Type B pancreatic cell (in vitro differentiated cells): ENCODE measurements around the gene C22orf15. TPM values are rescaled to one million over a fixed set of nuclear protein-coding genes. Genes with fewer than 3 reads are reported as not detected.

ENCODE experiments used
- DNase-seq: peaks from one replicate; pipeline ENCODE4 v3.0.0; 2021; ENCODE audit warnings: mixed read lengths; ENCODE audit not compliant: unreplicated experiment; ENCODE audit errors: extremely low spot score
- H3K27ac Mint-ChIP-seq: 2 replicates; pipeline ENCODE4 v1.8.0; 2021; ENCODE audit warnings: mild to moderate bottlenecking, mixed read lengths
- H3K27me3 Mint-ChIP-seq: 2 replicates; pipeline ENCODE4 v1.8.0; 2021; ENCODE audit warnings: mixed read lengths
- H3K36me3 Mint-ChIP-seq: 2 replicates; pipeline ENCODE4 v1.8.0; 2021; ENCODE audit warnings: mixed read lengths
- H3K4me1 Mint-ChIP-seq: one replicate; pipeline ENCODE4 v1.8.0; 2021; ENCODE audit warnings: mixed read lengths; ENCODE audit not compliant: unreplicated experiment
- H3K4me3 Mint-ChIP-seq: 2 replicates; pipeline ENCODE4 v1.8.0; 2021; ENCODE audit warnings: mild to moderate bottlenecking, mixed read lengths
- H3K9me3 Mint-ChIP-seq: 2 replicates; pipeline ENCODE4 v1.8.0; 2021; ENCODE audit warnings: mixed read lengths
- CTCF ChIP-seq: fragments of 200-600 bp; sonication (generic); conservative IDR thresholded peaks from 2 replicates; pipeline ENCODE4 v1.5.0; 2021; ENCODE audit warnings: antibody characterized with exemption, mild to moderate bottlenecking
- total RNA-seq: library from RNA; stranded (reverse); gene quantifications from 2 replicates; pipeline ENCODE4 v1.2.1, GENCODE V29; 2021; ENCODE audit warnings: low replicate concordance

Gene C22orf15
- total RNA-seq, 1 donor from 2014 or later: 1.7 TPM

DNA sequence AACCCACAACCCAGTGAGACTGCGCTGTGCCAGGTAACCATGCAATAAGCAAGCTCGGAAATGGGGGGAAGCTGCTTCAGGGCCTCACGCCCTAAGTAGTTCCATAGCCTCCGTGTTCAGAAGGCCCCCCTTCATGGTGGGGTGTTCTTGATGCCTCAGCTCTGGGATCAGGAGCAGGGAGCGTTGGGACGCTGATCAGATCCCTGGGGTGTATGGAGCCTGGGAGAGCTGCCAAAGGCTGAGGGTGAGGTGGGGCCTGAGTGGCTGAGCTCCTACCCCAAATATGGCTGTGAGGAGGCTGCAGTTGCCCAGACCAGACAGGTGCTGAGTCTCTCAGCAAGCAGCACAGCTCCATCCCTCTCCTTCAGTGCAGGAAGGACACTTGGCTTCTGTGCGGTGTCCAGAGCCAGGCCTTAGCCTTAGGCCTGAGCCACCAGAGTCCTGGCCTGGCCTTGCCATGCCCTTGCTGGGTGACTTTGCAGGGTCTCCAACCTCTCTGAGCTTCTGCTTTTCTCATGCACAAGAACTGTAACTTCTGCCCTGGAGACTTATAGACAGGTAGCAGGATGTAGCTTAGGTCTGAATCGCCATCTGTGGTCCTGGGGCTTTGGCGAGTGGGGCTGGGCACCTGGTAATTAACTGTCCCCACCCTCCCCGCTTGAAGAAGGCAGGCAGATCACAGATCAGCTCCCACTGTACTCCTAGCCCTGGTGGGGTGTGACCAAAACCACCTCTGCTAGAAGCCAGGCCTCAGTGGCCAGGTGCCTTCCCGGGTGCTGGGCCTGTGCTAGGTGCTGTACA is 15.2 kb downstream of the C22orf15 start:
- no peak for TF ChIP-seq CTCF
- H3K4me3 Mint-ChIP-seq: no peak overlapping the region
- H3K27ac Mint-ChIP-seq: no peak overlapping the region
- H3K9me3 Mint-ChIP-seq: no peaks in the 10 kb centered on the region
- H3K27me3 Mint-ChIP-seq: peaks cover 6% of the 10 kb centered on the region
- H3K4me1 Mint-ChIP-seq: peaks cover 27% of the 10 kb centered on the region
- H3K36me3 Mint-ChIP-seq: no peaks in the 10 kb centered on the region
- no peak for DNase-seq

DNA sequence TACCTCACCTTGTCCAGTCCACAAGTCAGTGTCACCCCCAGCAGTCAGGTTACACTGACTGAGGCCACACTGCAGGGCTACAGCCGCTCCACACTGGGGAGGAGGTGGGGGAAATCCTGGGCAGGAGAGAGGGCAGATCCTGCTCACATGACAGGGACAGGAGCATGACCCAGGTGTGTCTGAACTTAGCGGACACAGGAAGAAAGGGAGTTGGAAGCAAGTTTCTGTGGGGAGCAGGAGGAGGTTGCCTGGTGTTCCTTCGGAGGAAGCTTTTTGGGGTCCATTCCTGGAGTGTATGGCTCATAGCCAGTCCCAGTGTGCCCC is 15.7 kb downstream of the C22orf15 start:
- H3K4me3 Mint-ChIP-seq: no peak overlapping the region
- no peaks in the 10 kb centered on the region for H3K9me3 Mint-ChIP-seq
- no peaks in the 10 kb centered on the region for H3K36me3 Mint-ChIP-seq
- peaks cover under 1% of the 10 kb centered on the region for H3K27me3 Mint-ChIP-seq
- no peak for TF ChIP-seq CTCF
- no peak overlapping the region for H3K27ac Mint-ChIP-seq
- H3K4me1 Mint-ChIP-seq: peaks cover 22% of the 10 kb centered on the region
- DNase-seq: no peak

DNA sequence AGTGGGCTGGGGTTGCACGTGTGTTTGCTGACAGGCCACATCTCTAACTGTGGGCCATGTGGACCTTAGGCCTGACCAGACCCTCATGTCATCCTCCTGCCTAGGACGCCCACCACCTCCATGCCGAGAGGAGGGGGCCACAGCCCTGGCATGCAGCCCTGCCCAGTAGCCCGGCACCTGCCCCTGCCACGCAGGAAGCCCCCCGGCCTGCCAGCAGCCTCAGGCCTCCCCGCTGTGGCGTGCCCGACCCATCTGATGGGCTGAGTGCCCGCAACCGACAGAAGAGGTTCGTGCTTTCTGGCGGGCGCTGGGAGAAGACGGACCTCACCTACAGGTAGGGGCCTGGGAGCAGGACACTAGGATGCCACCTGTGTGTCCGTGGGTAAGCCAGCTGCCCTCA is 16.3 kb downstream of the C22orf15 start:
- no peaks in the 10 kb centered on the region for H3K27me3 Mint-ChIP-seq
- no peak overlapping the region for H3K27ac Mint-ChIP-seq
- peaks cover 20% of the 10 kb centered on the region for H3K4me1 Mint-ChIP-seq
- no peaks in the 10 kb centered on the region for H3K36me3 Mint-ChIP-seq
- no peak for TF ChIP-seq CTCF
- no peak for DNase-seq
- H3K9me3 Mint-ChIP-seq: no peaks in the 10 kb centered on the region
- no peak overlapping the region for H3K4me3 Mint-ChIP-seq

GRCh38 chr22:23779731-23780130 is 16.9 kb downstream of the C22orf15 start:
- Mint-ChIP-seq H3K9me3 (no peaks in the 10 kb centered on the region), H3K4me1 (peaks cover 17% of the 10 kb centered on the region), H3K36me3 (no peaks in the 10 kb centered on the region), H3K27me3 (no peaks in the 10 kb centered on the region), H3K27ac (peak overlapping the region; percentile 24), H3K4me3 (no peak overlapping the region)
- no peak for DNase-seq
- TF ChIP-seq CTCF: no peak

DNA sequence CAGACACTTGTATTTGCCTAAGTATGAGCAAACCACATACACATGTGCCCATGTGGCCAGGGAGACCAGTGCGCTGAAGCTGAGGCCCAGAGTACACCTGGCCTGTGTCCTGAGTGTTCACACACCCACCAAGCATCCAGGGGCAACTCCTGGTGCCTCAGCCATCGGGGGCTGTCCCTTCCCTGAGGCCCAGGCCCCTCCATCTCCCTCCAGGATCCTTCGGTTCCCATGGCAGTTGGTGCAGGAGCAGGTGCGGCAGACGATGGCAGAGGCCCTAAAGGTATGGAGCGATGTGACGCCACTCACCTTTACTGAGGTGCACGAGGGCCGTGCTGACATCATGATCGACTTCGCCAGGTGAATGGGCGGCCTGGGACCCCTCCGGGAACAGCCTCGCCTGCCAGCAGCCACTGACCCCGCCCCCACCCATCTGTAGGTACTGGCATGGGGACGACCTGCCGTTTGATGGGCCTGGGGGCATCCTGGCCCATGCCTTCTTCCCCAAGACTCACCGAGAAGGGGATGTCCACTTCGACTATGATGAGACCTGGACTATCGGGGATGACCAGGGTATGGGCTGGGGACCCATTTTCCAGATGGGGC is 17.5 kb downstream of the C22orf15 start:
- no peak for TF ChIP-seq CTCF
- Mint-ChIP-seq H3K4me3 (no peak overlapping the region), H3K27ac (no peak overlapping the region), H3K9me3 (no peaks in the 10 kb centered on the region), H3K27me3 (no peaks in the 10 kb centered on the region), H3K36me3 (no peaks in the 10 kb centered on the region), H3K4me1 (peaks cover 15% of the 10 kb centered on the region)
- DNase-seq: no peak
